A549 (cell line): Measurements from ENCODE around the gene VDR. TPM values are rescaled to one million over a fixed set of nuclear protein-coding genes. Genes with fewer than 3 reads are reported as not detected.

Source experiments
- ATAC-seq, 2 experiments: fragments of 200-7000 bp in 1 of 2; fragments of >200 bp in 1 of 2; cut with Nextera tagmentation in 1 of 2; cut with Tn5 transposase in 1 of 2; 3 replicates each; pipeline versions ENCODE4 v1.8.0 to v1.9.1; 2018 to 2020; ENCODE audit warnings: mild to moderate bottlenecking in 1 of 2, moderate library complexity in 1 of 2
- CTCF ChIA-PET: fragments of 300-600 bp; sonication (Branson Sonifier 250); formaldehyde crosslinking; extraction: SDS; loops from one replicate; lab custom pipeline; 2021; ENCODE audit warnings: antibody characterized with exemption, inconsistent platforms; lab: Yijun Ruan, JAX
- POLR2A ChIA-PET: fragments of 350-600 bp; formaldehyde crosslinking; extraction: SDS; loops from one replicate; lab custom pipeline; 2021; ENCODE audit warnings: antibody characterized with exemption, inconsistent platforms; lab: Yijun Ruan, JAX
- DNase-seq, 2 experiments: peaks; one replicate each; pipeline versions ENCODE4 v3.0.0 to v3.0.0-alpha.2; 2011 to 2016; ENCODE audit warnings: low read depth in 1 of 2, low spot score in 1 of 2
- FAIRE-seq: peaks from 2 replicates; lab custom pipeline; 2011; peaks lifted over from hg19 to GRCh38; lab: Jason Lieb, UNC
- H3K27ac ChIP-seq, 2 experiments: fragments of >200 bp; sonication (Bioruptor Twin); formaldehyde crosslinking; 3 replicates each; pipeline ENCODE4 v1.5.1; 2016 to 2017
- H3K4me1 ChIP-seq: fragments of >200 bp; sonication (Bioruptor Twin); formaldehyde crosslinking; 3 replicates; pipeline ENCODE4 v1.6.1; 2016
- H3K4me2 ChIP-seq: fragments of >200 bp; sonication (Bioruptor Twin); formaldehyde crosslinking; 3 replicates; pipeline ENCODE4 v1.6.1; 2016
- H3K4me3 ChIP-seq: fragments of >200 bp; sonication (Bioruptor Twin); formaldehyde crosslinking; 3 replicates; pipeline ENCODE4 v1.5.1; 2016
- H3K9me3 ChIP-seq: fragments of >200 bp; sonication (Bioruptor Twin); formaldehyde crosslinking; 3 replicates; pipeline ENCODE4 v1.6.1; 2016
- CTCF ChIP-seq: fragments of >200 bp; sonication (Bioruptor Twin); formaldehyde crosslinking; IDR thresholded peaks from 3 replicates; pipeline ENCODE4 v1.5.1; 2016
- E2F6 ChIP-seq: IDR thresholded peaks from 2 replicates; pipeline ENCODE4 v1.6.1; 2012; ENCODE audit warnings: low read depth, borderline replicate concordance
- EHMT2 ChIP-seq: fragments of 200-600 bp; sonication (generic); IDR thresholded peaks from 2 replicates; pipeline ENCODE4 v1.6.1; 2016; ENCODE audit warnings: antibody characterized with exemption, low read depth, mild to moderate bottlenecking, moderate library complexity
- EP300 ChIP-seq, 2 experiments: fragments of >200 bp; sonication (Bioruptor Twin); formaldehyde crosslinking; IDR thresholded peaks; 2 replicates in 1 of 2; 3 replicates in 1 of 2; pipeline ENCODE4 v1.6.1; 2016 to 2017
- ESRRA ChIP-seq: fragments of 150-350 bp; IDR thresholded peaks from 2 replicates; pipeline ENCODE4 v1.6.1; 2014; ENCODE audit warnings: mild to moderate bottlenecking, low read length, borderline replicate concordance
- FOSL2 ChIP-seq, 2 experiments: fragments of 450-650 bp in 1 of 2; fragments of >200 bp in 1 of 2; sonication (Bioruptor Twin) in 1 of 2; formaldehyde crosslinking; IDR thresholded peaks; 2 replicates each; pipeline versions ENCODE4 v1.5.0 to v1.6.1; 2016 to 2020; ENCODE audit warnings: mild to moderate bottlenecking in 1 of 2, moderate library complexity in 1 of 2
- GATA3 ChIP-seq: IDR thresholded peaks from 2 replicates; pipeline ENCODE4 v1.6.1; 2012; ENCODE audit warnings: borderline replicate concordance
- HOXB13 ChIP-seq: fragments of 250-450 bp; sonication (Bioruptor Pico); IDR thresholded peaks from 2 replicates; pipeline ENCODE4 v1.5.0; 2020; ENCODE audit warnings: low read depth, mild to moderate bottlenecking, moderate library complexity
- JUN ChIP-seq, 2 experiments: fragments of >200 bp; sonication (Bioruptor Twin); formaldehyde crosslinking; IDR thresholded peaks; 2 replicates in 1 of 2; 3 replicates in 1 of 2; pipeline ENCODE4 v1.6.1; 2016 to 2017
- KDM5A ChIP-seq: fragments of 200-600 bp; sonication (generic); IDR thresholded peaks from 2 replicates; pipeline ENCODE4 v1.6.1; 2016; ENCODE audit warnings: antibody characterized with exemption, mild to moderate bottlenecking
- POLR2A ChIP-seq: IDR thresholded peaks from 2 replicates; pipeline ENCODE4 v1.6.1; 2012; ENCODE audit warnings: mild to moderate bottlenecking, low read length
- REST ChIP-seq: fragments of 200-600 bp; sonication (generic); IDR thresholded peaks from 2 replicates; pipeline ENCODE4 v1.6.1; 2016; ENCODE audit warnings: antibody characterized with exemption, mild to moderate bottlenecking, moderate library complexity
- RNF2 ChIP-seq: fragments of 200-600 bp; sonication (generic); IDR thresholded peaks from 2 replicates; pipeline ENCODE4 v1.6.1; 2016; ENCODE audit warnings: low read depth, mild to moderate bottlenecking, antibody characterized with exemption, moderate library complexity, borderline replicate concordance
- ZC3H11A ChIP-seq: fragments of 450-650 bp; IDR thresholded peaks from 2 replicates; pipeline ENCODE4 v1.6.1; 2014; ENCODE audit warnings: antibody characterized with exemption, mild to moderate bottlenecking
- WGBS: methylation state at CpG from one replicate; pipeline ENCODE4 v1.1.6; 2017; ENCODE audit errors: missing lambda C conversion rate; 5-methylcytosine and 5-hydroxymethylcytosine counted together
- polyA plus RNA-seq, 4 experiments: library from polyadenylated mRNA; depleted of rRNA in 3 of 4; stranded (reverse); fragments of >200 nt; fragmentation: RNase III in 1 of 4; extraction: RNeasy Plus Mini Kit Qiagen cat#74134 plus additional on column Dnase treatment in 1 of 4; gene quantifications; 2 replicates in 3 of 4; 3 replicates in 1 of 4; pipeline ENCODE4 v1.2.3, GENCODE V29; 2011 to 2017
- TF ChIP-seq, protein P1 (sequence below): IDR thresholded peaks from 2 replicates; pipeline ENCODE4 v1.6.1; 2012
- TF ChIP-seq, protein P2 (sequence below): fragments of >200 bp; sonication (Bioruptor Twin); formaldehyde crosslinking; IDR thresholded peaks from 3 replicates; pipeline ENCODE4 v1.6.1; 2016

VDR gene
- polyA plus RNA-seq, 2 of the 4 experiments (the other 2 are of a cell fraction) = 1.9 to 2.1 TPM

GRCh38 chr12:47819896-47820630, 84.7 kb downstream of the VDR start, which contains the start of gene HDAC7:
Gene HDAC7 (minus strand): TSS chr12:47819903. CDS start chr12:47819785, 118 bp downstream.
- Histone ChIP-seq H3K9me3 (no peaks in the 10 kb centered on the region), H3K4me2 (peak within 1 kb of the TSS; percentile 95), H3K27ac (peak within 1 kb of the TSS; percentile 96 to 100), H3K4me3 (peak within 1 kb of the TSS; percentile 89), H3K4me1 (peaks cover 68% of the 10 kb centered on the region)
- CTCF ChIA-PET = interaction anchor here (0.9 to 59.0 kb wide), 10 partner anchors 13 to 127 kb away, joined by 3 to 1532 read pairs (median 4); no protein-coding TSS in a partner anchor
- peak; percentile 52 to 74 for ATAC-seq
- no peak for FAIRE-seq
- WGBS = under 1% methylated on average over 25 of the region's 58 CpGs
- DNase-seq = peak; percentile 86 to 90
- POLR2A ChIA-PET = interaction anchor here (0.5 to 3.5 kb wide), 8 partner anchors 8 to 363 kb away, joined by 3 to 28 read pairs (median 6); partner anchors contain the start of gene VDR
- TF ChIP-seq REST (0 out of 2 replicates have a peak, but pooled peaks have one; percentile 24), JUN (IDR thresholded peaks at IDR 0.05) (peak in 1 of 2 experiments; percentile 72; a peak in 3 of 5 replicates), E2F6 (0 out of 2 replicates have a peak, but pooled peaks have one; percentile 25), ZC3H11A (no peak), RNF2 (no peak), POLR2A (peak; percentile 82), ESRRA (no peak), EP300 (IDR thresholded peaks at IDR 0.05) (0 out of 5 replicates have a peak, but pooled peaks have one; percentile 23 to 29), HOXB13 (CRISPR knock-in tag) (peak; percentile 19; the same call in 1 of the 2 replicates), GATA3 (0 out of 2 replicates have a peak, but pooled peaks have one; percentile 60), KDM5A (no peak), FOSL2 (IDR thresholded peaks at IDR 0.05) (no peak), FOSL2 (CRISPR knock-in tag; IDR thresholded peaks at IDR 0.05) (no peak), CTCF (no peak), EHMT2 (no peak)
- TF ChIP-seq, protein P1, sequence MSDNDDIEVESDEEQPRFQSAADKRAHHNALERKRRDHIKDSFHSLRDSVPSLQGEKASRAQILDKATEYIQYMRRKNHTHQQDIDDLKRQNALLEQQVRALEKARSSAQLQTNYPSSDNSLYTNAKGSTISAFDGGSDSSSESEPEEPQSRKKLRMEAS = peak; percentile 81
- TF ChIP-seq, protein P2, sequence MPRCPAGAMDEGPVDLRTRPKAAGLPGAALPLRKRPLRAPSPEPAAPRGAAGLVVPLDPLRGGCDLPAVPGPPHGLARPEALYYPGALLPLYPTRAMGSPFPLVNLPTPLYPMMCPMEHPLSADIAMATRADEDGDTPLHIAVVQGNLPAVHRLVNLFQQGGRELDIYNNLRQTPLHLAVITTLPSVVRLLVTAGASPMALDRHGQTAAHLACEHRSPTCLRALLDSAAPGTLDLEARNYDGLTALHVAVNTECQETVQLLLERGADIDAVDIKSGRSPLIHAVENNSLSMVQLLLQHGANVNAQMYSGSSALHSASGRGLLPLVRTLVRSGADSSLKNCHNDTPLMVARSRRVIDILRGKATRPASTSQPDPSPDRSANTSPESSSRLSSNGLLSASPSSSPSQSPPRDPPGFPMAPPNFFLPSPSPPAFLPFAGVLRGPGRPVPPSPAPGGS = peak; percentile 83; the same call in 2 of the 3 replicates
